Renal cortex interstitium (tissue), 11 donors: ENCODE data around the gene UNC13A. TPM values are rescaled to one million over a fixed set of nuclear protein-coding genes. Genes with fewer than 3 reads are reported as not detected.
"Not testable (repeated sequence)": the region's sequence is repeated elsewhere in the genome, so short reads cannot be mapped to it uniquely, and the experiment has no call there.

ENCODE experiments used
- DNase-seq, 11 donors: peaks; one replicate each; pipeline ENCODE4 v3.0.0-alpha.2; 2013; ENCODE audit warnings: low read depth in 9 of 11, low spot score in 4 of 11; ENCODE audit errors: extremely low read depth in 1 of 11
- polyA plus RNA-seq, 3 donors: library from polyadenylated mRNA; unstranded; fragments of 120-200 nt; gene quantifications; one replicate each; pipeline ENCODE4 v1.2.1, GENCODE V29; 2013; ENCODE audit not compliant: insufficient read length in 3 of 3

The UNC13A gene
- polyA plus RNA-seq, 3 donors = 0.18 to 0.26 (median 0.19) TPM

DNA sequence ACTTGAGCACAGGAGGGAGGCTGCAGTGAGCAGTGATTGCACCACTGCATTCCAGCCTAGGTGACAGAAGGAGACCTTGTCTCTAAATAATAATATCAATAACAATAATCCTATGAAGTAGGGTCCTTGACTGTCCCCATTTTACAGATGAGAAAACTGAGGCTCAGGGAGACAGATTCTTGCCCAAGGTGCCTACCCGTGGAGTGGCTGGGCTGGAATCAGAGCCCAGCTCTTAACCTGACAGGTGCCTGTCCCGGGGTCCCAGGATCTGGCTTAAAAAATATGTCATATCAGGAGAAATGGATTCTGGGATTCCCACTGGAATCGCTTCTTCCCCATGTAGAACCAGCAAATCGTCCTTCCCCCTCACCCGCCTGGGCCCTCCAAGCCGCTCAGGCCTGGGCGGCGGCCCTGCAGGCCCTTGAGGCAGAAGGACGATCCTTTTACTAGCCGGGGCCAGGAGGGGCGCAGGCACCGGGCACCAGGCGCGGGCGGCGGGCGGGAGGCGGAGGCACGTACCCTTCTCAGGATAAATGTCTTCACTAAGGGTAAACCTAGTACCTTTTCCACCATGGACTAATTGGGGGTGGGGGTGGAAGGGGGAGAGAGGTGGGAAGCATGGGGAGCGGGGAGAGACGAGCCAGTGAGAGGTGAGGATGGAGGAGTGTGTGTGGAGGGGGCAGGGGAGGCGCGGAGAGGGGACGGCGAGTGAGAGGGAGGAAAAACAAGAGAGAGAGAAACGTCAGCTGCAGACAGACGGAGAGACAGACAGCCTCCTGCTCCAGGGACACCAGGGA, 72.1 kb downstream of the UNC13A start:
- no peak for DNase-seq

DNA sequence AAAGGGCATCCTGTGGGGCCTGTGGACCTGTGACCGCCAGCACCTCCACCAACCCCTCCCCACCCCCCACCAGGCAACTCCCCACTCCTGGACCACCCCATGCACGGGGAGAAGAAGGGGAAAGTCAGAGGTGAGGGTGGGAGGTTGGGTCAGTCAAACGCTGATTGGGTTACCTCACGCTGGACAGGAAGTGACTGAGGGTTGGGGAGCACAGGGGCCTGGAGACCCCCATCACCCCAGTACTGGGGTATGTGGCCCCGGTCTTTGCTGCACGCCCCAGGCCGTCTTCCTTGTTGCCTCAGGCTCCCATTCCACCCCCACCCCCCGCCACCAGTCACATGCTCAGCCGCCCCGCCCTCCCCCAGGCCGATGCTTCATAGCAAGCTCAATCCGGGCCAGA, 73.7 kb downstream of the UNC13A start:
- DNase-seq = no peak

DNA sequence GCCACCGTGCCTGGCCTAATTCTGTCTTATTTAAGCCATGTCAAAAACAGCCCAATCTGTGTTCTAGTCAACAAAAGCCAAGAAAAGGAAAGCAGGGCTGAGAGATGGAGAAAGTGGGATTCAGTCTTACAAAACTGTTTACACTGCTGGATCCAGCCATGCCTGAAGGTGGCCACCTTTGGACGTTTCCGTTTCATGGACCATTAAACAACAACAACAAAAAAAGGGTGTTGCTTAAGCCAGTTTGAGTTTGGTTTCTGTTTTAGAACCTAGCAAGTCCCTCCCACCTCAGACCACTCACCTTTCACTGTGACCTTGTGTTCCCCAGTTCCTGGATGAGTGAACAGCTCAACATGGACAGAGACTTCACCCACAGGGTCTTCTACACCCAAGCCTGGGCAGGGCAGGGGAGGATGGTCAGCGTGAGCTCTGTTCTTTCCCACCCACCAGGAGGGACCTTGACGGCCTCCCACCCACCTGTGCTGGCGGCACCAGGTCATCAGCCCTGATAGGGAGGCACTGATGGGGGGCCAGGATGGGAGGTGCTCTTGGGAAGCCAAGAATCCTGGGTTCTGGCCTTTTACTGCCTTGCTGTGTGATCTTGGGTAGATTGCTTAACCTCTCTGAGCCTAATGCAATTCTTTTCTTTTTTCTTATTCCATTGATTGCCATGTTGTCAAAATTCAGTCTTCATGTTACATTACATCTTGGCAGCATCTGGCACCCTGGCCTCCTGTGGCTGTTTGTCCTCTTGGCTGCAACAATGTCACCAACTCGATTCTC, 76.5 kb downstream of the UNC13A start:
- peak in 4 of 11 donors; percentile 15 to 41 (median 38) for DNase-seq

DNA sequence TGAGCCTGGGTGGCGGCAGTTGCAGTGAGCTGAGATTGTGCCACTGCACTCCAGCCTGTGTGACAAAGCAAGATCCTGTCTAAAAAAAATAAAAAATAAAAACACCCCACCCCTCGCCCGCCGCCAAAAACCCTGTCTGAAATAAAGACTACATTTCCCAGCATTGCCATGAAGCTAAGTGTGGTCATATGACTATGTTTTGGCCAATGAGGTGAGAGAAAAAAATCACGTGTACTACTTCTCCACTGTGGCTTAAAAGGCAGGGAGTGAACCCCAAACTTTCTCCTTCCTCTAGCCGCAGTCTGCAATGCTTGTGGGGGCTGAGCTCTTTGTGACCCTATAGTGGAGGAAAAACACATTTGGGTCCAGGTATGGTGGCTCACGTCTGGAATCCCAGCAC, 77.8 kb downstream of the UNC13A start:
- no peak for DNase-seq

DNA sequence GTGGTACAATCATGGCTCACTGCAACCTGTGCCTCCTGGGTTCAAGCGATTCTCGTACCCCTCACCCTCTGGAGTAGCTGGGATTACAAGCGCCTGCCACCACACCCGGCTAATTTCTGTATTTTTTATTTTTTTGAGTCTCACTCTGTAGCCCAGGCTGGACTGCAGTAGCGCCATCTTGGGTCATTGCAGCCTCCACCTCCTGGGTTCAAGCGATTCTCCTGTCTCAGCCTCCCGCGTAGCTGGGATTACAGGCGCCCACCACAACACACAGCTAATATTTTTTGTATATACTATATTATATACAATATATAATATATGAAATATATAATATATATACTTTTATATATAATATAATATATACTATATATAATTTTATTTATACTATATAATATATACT, 80.2 kb downstream of the UNC13A start:
- DNase-seq = no peak

DNA sequence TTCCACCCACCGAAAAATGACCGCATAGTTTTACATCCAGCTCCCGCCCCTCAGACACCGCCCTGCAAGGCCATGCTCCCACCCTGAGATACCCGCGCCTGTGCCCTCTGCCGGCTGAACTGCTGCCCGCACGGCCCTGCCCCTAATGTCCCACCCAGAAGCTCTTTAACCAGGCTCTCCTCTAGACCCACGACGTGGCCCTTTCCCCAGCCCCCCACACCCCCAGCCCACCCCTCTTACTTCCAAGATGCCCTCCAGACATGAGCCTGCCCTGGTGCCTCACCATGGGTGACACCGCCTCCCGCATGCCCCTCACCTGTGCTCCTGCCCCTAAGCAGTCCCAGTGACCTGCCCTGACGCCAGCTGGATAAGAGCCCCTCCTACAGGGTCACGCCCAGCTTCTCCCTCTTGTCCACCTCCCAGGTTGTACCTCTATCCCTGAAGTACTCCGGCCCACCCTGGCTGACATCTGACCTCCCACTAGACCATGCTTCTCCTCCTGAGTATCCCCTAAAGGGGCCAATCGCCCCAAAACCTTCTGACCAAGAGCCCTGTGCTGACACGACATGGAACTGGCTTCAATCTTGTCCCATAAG, 81.5 kb downstream of the UNC13A start:
- DNase-seq = no peak

DNA sequence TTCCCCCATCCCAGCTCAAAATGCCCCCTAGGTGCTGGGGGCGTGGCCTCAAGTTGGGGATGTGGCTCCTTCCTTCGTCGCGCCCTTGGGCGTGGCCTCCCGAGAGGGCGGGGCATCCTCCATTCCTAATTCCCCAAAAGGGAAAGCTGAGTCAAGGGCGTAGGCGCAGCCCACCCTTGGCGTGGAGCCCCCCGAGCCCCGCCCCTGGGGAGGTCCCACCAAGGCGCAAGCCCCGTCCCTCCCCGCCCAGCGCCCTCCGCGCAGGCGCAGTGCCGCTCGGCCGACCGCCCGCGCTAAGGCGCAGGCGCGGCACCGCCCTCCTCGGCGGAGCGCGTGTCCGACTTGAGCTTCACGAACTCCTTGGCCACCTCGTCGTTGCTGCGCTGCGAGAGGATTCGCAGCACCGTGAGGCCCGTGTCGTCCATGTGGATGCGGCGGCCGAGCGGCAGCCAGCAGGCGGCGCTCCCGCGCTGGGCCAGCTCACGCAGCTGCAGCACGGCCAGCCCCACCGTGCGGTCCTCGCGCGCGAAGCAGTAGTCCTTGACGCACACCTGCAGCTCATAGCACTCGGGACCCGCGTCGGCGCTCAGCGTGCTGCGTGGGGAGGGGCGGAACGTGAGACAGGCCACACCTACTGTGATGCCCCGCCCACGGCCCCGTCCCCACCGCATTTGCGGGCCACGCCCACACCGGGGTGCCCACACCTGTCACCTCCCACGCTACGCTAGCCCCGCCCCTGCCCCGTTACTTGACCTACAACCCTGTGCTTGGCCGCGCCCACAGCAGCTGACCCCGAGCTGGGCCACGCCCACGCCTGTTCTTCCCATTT, 82.2 kb downstream of the UNC13A start:
- peak; percentile 62 to 82 (median 75) for DNase-seq

DNA sequence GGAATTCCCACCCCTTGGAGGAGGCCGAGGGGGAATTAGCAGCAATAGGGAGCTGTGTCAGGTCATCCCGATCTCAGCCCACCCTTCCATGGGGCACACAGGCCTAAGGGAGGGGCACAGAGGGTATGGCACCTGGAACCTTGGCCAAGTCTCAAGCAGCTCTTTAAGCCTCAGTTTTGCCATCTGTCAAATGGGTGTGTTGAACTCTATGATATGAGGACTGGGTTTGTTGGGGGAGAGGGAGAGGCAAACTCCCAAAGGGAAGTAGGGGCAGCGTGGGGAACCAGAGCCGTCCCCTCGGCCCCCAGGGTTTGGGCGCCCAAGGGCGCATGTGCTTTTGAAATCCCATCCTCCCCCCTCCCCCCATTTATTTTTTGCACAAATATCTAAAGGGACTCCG, 83.0 kb downstream of the UNC13A start:
- DNase-seq = no peak

DNA sequence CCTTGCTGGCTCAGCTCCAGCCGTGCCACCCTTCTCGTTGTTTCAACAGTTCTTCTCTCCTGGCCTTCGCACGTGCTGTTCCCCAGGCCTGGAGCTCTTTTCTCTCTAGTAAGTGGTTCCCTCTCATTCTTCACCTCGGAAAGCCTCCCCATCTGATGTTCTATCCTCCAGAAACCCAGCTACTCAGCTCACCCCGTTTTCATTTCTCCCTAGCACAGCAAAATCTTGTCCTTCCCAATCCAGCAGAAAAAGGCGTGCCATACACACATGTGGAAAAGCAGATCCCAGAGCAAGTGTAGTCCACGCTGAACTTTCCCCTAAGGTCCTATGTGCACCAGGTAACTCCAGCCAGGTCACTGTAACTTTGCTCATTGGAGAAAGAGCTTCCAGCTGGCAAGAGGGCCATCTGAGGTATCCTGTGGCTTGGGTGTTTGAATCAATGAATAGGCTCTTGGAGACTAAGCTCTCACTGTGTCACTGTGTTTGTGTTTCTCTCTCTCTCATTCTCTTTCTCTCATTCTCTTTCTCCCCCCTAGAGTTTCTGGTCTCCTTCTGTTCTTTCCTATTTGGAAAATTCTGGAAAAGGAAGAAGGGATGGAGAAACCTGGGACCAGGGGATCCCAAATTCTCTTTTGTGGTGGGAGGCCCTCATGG, 83.7 kb downstream of the UNC13A start:
- DNase-seq = no peak

DNA sequence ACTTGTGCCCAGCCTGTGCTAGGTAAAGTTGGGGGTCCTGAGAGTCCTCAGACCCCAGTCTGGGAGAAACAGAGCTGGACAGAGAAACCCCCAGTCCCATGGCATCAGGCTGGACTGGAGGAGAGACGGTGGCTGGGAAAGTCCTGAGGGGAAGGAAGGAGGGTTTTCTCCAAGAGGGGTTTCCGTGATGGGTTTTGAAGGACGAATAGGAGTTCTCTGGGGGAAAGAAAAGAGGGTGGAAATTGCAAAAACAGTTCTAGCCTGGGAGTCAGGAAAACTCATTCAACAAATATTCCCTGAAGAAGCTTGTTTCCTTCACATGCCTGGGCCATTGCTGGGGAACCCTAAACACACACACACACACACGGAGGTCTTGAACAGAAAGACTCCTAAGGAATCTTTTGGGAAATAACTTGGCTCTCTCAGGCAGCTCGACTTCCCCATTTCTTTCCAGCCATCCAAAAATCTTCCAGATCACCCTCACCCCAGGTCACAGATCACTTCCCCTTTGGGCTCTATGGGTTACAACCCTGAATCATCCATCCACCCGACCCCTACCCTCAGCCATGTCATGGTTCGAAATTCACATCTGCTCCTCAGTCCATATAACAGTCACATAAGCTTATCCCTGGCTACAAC, 85.2 kb downstream of the UNC13A start:
- DNase-seq = no peak

DNA sequence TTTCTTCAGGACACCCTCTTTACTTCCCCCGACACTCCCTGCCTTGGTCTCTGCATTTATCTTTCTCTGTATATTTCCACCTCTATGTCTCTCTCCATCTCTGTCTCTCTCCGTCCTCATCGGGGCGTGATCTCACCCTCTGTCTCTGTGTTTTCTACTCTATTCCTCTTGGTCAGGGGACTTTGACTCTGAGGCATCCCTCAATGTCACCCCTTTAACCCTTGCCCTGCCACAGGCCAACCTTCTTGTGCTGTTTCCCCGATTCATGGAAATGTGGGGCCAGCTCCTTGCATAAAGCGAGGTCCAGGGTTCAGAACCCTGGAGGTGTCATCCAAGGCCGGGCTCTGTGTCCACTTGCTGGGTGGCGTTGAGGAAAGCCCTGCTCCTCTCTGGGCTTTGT, 85.9 kb downstream of the UNC13A start:
- no peak for DNase-seq

DNA sequence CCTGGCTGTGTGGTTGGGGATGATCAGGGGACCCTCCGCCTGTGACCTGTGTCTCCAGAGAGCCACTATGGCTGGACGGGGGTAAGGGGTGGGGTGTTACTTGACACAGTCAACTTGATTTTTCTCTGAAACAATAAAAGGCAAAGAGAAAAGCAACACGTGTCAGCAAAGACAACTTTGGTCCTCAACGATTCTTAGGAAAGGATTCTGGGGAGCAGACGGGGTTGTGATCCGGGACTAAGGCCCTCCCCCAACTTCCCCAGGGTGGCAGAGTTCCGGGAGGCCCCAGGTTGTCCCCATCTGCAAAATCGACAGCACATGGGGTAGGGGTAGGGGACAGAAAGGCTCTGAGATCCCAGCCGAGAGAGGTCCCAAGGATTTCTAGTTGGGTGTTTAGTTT, 86.5 kb downstream of the UNC13A start:
- no peak for DNase-seq

DNA sequence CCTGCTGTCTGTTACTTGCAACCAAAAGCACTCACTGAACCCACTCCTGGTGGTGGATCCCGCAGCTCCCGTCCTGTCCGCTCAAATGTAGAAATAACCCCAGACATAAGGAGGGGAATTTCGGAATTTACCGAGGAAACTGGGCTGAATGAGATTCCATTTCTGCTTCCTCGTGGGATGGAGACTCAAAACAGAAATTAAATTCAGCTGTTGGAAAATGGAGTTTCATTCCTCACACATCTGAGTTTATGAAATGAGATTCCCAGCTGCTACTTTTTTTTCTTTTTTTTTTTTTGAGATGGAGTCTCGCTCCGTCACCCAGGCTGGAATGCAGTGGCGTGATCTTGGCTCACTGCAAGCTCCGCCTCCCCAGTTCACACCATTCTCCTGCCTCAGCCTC, 88.4 kb downstream of the UNC13A start:
- DNase-seq = no peak

DNA sequence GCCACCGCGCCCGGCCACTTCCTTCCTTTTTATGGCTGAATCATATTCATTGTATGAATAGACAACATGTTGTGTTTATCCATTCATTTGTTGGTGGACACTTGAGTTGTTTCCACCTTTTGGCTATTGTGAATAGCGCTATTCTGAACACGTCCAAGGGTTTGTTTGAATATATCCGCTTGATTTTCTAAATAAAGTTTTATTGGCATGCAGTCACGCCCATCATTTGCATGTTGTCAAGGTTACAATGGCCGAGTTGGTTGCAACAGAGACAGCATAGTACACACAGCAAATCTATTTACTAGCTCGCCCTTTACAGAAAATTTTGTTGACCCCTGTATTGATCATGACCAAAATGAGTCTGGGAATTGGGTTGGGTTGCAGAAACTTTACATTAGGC, 89.2 kb downstream of the UNC13A start:
- DNase-seq = no peak

DNA sequence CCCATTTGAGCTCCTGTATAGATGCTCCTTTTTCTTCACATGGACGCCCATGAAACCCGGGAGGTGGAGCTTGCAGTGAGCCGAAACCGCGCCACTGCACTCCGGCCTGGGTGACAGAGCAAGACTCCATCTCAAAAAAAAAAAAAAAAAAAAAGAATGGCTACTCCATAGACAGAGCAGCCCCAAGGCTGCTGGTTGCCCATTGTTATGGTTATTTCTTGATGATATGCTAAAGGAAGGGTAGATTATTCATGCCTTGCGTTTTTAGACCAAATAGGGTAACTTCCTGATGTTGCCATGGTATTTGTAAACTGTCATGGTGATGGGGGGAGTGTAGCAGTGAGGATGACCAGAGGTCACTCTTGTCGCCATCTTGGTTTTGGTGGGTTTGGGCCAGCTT, 90.1 kb downstream of the UNC13A start:
- not testable (repeated sequence) for DNase-seq

DNA sequence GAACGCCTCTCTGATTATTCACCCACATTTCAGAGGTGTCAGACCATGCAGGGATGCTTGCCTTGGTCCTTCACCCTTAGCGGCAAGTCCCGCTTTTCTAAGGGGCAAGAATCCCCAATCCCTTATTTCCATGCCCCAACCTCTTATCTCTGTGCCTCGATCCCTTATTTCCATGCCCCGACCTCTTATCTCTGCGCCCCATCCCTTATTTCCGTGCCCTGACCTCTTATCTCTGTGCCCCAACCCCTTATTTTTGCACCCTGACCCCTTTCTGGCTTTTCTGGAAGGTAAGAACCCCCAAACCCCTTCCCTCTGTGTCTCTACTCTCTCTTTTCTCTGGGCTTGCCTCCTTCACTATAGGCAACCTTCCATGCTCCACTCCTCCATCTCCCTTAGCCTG, 93.9 kb downstream of the UNC13A start:
- DNase-seq = not testable (repeated sequence)

DNA sequence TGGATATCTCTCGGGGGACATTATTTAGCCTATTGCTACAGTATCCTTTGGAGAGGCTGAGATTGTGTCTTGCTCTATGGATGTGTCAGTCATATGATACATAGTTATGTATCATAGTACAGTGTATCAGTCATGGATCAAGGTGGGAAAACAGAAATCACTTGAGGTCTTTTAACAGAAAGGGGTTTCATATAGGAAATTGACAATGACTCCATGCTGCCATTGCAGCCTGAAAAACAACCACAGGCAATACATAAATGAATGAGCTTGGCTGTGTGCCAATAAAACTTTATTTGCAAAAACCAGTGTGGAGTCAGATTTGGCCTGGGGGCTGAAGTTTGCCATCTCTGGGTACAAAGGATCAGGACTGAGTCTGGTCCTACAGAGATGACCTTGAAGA, 97.3 kb downstream of the UNC13A start:
- no peak for DNase-seq

DNA sequence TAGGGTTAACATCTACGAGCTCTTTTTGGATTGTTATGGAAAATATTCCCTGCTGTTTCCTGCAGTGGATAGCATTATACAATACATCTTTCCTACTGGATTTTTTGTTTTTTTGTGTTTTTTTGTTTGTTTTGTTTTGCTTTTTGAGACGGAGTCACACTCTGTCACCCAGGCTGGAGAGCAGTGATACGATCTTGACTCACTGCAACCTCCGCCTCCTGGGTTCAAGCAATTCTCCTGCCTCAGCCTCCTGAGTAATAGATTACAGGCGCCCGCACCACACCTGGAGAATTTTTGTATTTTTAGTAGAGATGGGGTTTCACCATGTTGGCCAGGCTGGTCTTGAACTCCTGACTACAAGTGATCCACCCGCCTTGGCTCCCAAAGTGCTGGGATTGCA, 102.8 kb downstream of the UNC13A start:
- not testable (repeated sequence) for DNase-seq
